OCI-LY7 (cell line): Measurements from ENCODE around the gene C1orf146. TPM values are rescaled to one million over a fixed set of nuclear protein-coding genes. Genes with fewer than 3 reads are reported as not detected.

ENCODE experiments used
- BruUV-seq: library from RNA; stranded (reverse); fragments of 400-500 nt; replicated peaks from 2 replicates; lab custom pipeline; 2021; lab: Mats Ljungman, UMichigan
- CTCF ChIA-PET: fragments of 300-600 bp; sonication (Branson Sonifier 250); formaldehyde crosslinking; loops from one replicate; lab custom pipeline; 2022; ENCODE audit warnings: antibody characterized with exemption; ENCODE audit not compliant: unreplicated experiment; lab: Charles Lee
- POLR2A ChIA-PET: fragments of 300-600 bp; sonication (Branson Sonifier 250); formaldehyde crosslinking; loops from one replicate; lab custom pipeline; 2022; ENCODE audit warnings: antibody characterized with exemption; lab: Charles Lee
- DNase-seq: peaks from one replicate; pipeline ENCODE4 v3.0.0-alpha.2; 2015; ENCODE audit warnings: low spot score
- H2AFZ ChIP-seq: fragments of 200-600 bp; sonication (generic), shearing (Covaris generic); 2 replicates; pipeline ENCODE4 v1.6.1; 2014; ENCODE audit warnings: mild to moderate bottlenecking, antibody characterized with exemption, low read length, moderate library complexity
- H3K27ac ChIP-seq: fragments of 200-600 bp; sonication (generic); 2 replicates; pipeline ENCODE4 v1.5.1; 2014; ENCODE audit warnings: mixed run types, low read depth, mild to moderate bottlenecking, moderate library complexity, low read length, inconsistent platforms; ENCODE audit not compliant: poor library complexity, severe bottlenecking
- H3K36me3 ChIP-seq: fragments of 200-600 bp; sonication (generic); 2 replicates; pipeline ENCODE4 v1.6.1; 2014; ENCODE audit warnings: mild to moderate bottlenecking, antibody characterized with exemption, low read length, moderate library complexity, mixed read lengths; ENCODE audit not compliant: insufficient read depth
- H3K4me1 ChIP-seq: fragments of 200-600 bp; sonication (generic); 2 replicates; pipeline ENCODE4 v1.5.1; 2014; ENCODE audit warnings: mild to moderate bottlenecking, low read length; ENCODE audit not compliant: insufficient read depth, poor library complexity, severe bottlenecking
- H3K4me2 ChIP-seq: fragments of 200-600 bp; sonication (generic); 2 replicates; pipeline ENCODE4 v1.6.1; 2014; ENCODE audit warnings: mild to moderate bottlenecking, low read length
- H3K4me3 ChIP-seq: fragments of 200-600 bp; sonication (generic); 2 replicates; pipeline ENCODE4 v1.5.1; 2014; ENCODE audit warnings: mild to moderate bottlenecking, low read depth, low read length; ENCODE audit not compliant: poor library complexity, severe bottlenecking
- H3K79me2 ChIP-seq: fragments of 200-600 bp; sonication (generic); 2 replicates; pipeline ENCODE4 v1.6.1; 2016; ENCODE audit warnings: low read depth, mild to moderate bottlenecking, low read length, moderate library complexity, mixed read lengths; ENCODE audit not compliant: insufficient read depth
- H3K9me2 ChIP-seq: fragments of 200-600 bp; sonication (generic); 2 replicates; pipeline ENCODE4 v1.6.1; 2016; ENCODE audit warnings: mild to moderate bottlenecking, low read length, mixed read lengths; ENCODE audit not compliant: insufficient read depth
- H3K9me3 ChIP-seq: fragments of 200-600 bp; sonication (generic); 2 replicates; pipeline ENCODE4 v1.6.1; 2014; ENCODE audit warnings: mild to moderate bottlenecking, mixed run types, low read length, mixed read lengths
- H4K20me1 ChIP-seq: fragments of 200-600 bp; sonication (generic); 2 replicates; pipeline ENCODE4 v1.6.1; 2014; ENCODE audit warnings: mild to moderate bottlenecking, antibody characterized with exemption, low read length, moderate library complexity, mixed read lengths; ENCODE audit not compliant: insufficient read depth
- EZH2phosphoT487 ChIP-seq: fragments of 200-600 bp; sonication (generic); IDR thresholded peaks from 2 replicates; pipeline ENCODE4 v1.6.1; 2018; ENCODE audit warnings: low read depth, borderline replicate concordance, mild to moderate bottlenecking, mixed run types, antibody characterized with exemption, low read length, moderate library complexity, mixed read lengths
- intact Hi-C: fragments of 100-400 bp; cut with micrococcal nuclease; formaldehyde crosslinking; loops from one replicate; pipeline ENCODE4 v1.10.0; 2022; ENCODE audit not compliant: unreplicated experiment
- total RNA-seq, 2 experiments: library from RNA; depleted of rRNA in 1 of 2; stranded (reverse); fragments of >200 nt in 1 of 2; shearing (Covaris generic) in 1 of 2; gene quantifications; 2 replicates each; pipeline ENCODE4 v1.2.3, GENCODE V29; 2014 to 2022
- TF ChIP-seq, protein P1 (sequence below): fragments of 200-600 bp; sonication (generic); conservative IDR thresholded peaks from 2 replicates; pipeline ENCODE4 v1.5.1; 2014; ENCODE audit warnings: mild to moderate bottlenecking, antibody characterized with exemption, low read length, moderate library complexity, mixed read lengths

C1orf146 gene
- total RNA-seq, 2 experiments from 2014 or later = not detected

DNA sequence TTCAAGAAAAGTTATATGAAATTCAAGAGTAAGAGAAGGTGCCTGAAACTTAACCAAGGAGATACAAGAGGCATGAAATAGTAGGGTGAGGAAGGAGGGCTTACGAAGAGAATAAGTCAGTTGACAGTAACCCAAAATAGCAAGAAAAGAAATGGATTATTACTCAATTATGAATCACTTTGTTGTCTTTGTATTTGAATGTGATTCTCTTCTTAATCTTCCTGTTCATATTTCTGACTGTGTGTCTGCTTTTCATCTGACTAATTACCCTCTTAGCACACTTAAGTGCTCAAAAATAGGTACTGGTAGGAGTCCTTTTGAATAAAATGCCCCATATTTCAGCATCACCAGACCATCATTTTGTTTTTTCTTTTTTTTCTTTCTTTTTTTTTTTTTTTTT, 41.6 kb downstream of the C1orf146 start:
- Histone ChIP-seq H3K36me3 (peaks cover 44% of the 10 kb centered on the region), H3K27ac (no peak overlapping the region), H3K4me2 (no peak overlapping the region), H4K20me1 (no peaks in the 10 kb centered on the region), H3K9me2 (no peaks in the 10 kb centered on the region), H3K79me2 (no peaks in the 10 kb centered on the region), H3K4me3 (no peak overlapping the region), H2AFZ (no peak overlapping the region), H3K9me3 (no peaks in the 10 kb centered on the region), H3K4me1 (no peaks in the 10 kb centered on the region)
- ChIA-PET POLR2A (no interaction called here), CTCF (no interaction called here)
- intact Hi-C loops = no loop called here
- no TSS peak for BruUV-seq
- TF ChIP-seq, protein P1, sequence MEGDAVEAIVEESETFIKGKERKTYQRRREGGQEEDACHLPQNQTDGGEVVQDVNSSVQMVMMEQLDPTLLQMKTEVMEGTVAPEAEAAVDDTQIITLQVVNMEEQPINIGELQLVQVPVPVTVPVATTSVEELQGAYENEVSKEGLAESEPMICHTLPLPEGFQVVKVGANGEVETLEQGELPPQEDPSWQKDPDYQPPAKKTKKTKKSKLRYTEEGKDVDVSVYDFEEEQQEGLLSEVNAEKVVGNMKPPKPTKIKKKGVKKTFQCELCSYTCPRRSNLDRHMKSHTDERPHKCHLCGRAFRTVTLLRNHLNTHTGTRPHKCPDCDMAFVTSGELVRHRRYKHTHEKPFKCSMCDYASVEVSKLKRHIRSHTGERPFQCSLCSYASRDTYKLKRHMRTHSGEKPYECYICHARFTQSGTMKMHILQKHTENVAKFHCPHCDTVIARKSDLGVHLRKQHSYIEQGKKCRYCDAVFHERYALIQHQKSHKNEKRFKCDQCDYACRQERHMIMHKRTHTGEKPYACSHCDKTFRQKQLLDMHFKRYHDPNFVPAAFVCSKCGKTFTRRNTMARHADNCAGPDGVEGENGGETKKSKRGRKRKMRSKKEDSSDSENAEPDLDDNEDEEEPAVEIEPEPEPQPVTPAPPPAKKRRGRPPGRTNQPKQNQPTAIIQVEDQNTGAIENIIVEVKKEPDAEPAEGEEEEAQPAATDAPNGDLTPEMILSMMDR = no peak
- no peak for TF ChIP-seq EZH2phosphoT487
- no peak for DNase-seq

DNA sequence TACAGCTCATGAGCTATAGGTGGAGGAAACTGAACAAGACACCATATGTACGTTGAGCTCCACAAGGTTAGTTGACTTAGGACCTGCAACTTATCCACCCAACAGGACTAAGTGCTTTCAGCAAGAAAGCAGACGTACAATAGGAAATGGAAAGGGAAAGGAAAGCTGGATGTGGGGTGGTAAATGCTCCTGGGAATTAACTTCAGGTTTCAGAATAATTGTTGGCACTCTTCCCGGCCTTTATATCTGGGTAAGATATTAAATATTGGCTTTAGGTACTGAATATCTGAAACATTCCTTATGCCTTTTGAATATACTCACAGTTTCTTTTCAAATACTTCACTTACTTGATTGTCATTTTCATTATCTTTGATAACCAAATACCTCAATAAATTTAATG, 44.8 kb downstream of the C1orf146 start:
- no peak for DNase-seq
- TF ChIP-seq, protein P1 = no peak
- no peak for TF ChIP-seq EZH2phosphoT487
- Histone ChIP-seq H3K9me2 (no peaks in the 10 kb centered on the region), H3K27ac (no peak overlapping the region), H3K4me2 (no peak overlapping the region), H3K79me2 (no peaks in the 10 kb centered on the region), H3K9me3 (no peaks in the 10 kb centered on the region), H4K20me1 (no peaks in the 10 kb centered on the region), H3K36me3 (peaks cover 67% of the 10 kb centered on the region), H3K4me3 (no peak overlapping the region), H3K4me1 (no peaks in the 10 kb centered on the region), H2AFZ (no peak overlapping the region)
- intact Hi-C loops = loop anchor here (5.0 kb wide), 1 partner anchor 50 kb away; no protein-coding TSS in a partner anchor
- POLR2A ChIA-PET = interaction anchor here (0.6 to 0.7 kb wide), 3 partner anchors 22 to 664 kb away, joined by 3 read pairs; no protein-coding TSS in a partner anchor
- CTCF ChIA-PET = no interaction called here
- no TSS peak for BruUV-seq

DNA sequence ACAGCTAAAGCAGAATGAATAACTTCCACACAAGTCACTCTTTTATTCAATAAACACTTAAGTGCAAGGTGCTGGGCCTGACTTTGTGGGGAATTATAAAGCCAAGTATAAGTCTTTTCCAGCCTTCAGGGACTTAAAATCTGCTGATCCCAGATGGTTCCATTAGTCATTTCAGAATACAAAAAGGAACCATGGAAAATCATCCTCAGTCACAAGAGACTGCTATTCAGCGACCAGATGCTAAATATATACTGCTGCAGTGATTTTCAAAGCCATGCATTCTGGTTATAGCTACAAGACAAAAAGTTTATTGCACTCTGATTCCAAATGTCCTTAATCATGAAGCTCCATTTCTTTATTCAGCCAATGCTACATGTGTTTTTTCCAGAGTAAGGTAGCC, 55.3 kb downstream of the C1orf146 start:
- Histone ChIP-seq H3K27ac (no peak overlapping the region), H3K79me2 (no peaks in the 10 kb centered on the region), H3K9me3 (no peaks in the 10 kb centered on the region), H3K4me1 (no peaks in the 10 kb centered on the region), H3K9me2 (no peaks in the 10 kb centered on the region), H4K20me1 (no peaks in the 10 kb centered on the region), H2AFZ (no peak overlapping the region), H3K36me3 (peaks cover 78% of the 10 kb centered on the region), H3K4me3 (no peak overlapping the region), H3K4me2 (no peak overlapping the region)
- ChIA-PET POLR2A (interaction anchor here (0.6 to 1.1 kb wide), 3 partner anchors 21 to 50 kb away, joined by 3 to 4 read pairs (median 3); no protein-coding TSS in a partner anchor), CTCF (interaction anchor here (0.7 kb wide), 1 partner anchor 26 kb away, joined by 3 read pairs; no protein-coding TSS in a partner anchor)
- TF ChIP-seq, protein P1 = no peak
- intact Hi-C loops = no loop called here
- DNase-seq = no peak
- BruUV-seq = no TSS peak
